B cell (primary cell): Measurements from ENCODE around the gene INSYN2A. TPM values are rescaled to one million over a fixed set of nuclear protein-coding genes. Genes with fewer than 3 reads are reported as not detected.

Source experiments
- ATAC-seq: fragments of 200-7000 bp; cut with Tn5 transposase; one replicate; pipeline ENCODE4 v1.10.0; 2021; ENCODE audit warnings: low read depth, mild to moderate bottlenecking, moderate number of reproducible peaks, moderate library complexity
- CTCF ChIA-PET: fragments of 350-600 bp; sonication (Branson Sonifier 250); formaldehyde crosslinking; loops from one replicate; lab custom pipeline; 2021; ENCODE audit warnings: antibody characterized with exemption, inconsistent platforms; lab: Charles Lee
- POLR2A ChIA-PET: fragments of 350-600 bp; sonication (Branson Sonifier 250); formaldehyde crosslinking; loops from one replicate; lab custom pipeline; 2021; ENCODE audit warnings: antibody characterized with exemption; lab: Charles Lee
- DNase-seq: peaks from one replicate; pipeline ENCODE4 v3.0.0; 2013
- H2AFZ ChIP-seq: 2 replicates; pipeline ENCODE4 v1.6.1; 2012; ENCODE audit warnings: mild to moderate bottlenecking, low read depth, low read length; ENCODE audit not compliant: insufficient read depth, poor library complexity, severe bottlenecking
- H3K27ac ChIP-seq, 2 donors: 1 replicate in 1 of 2; 2 replicates in 1 of 2; pipeline ENCODE4 v1.5.1; 2012 to 2013; ENCODE audit warnings: low read length in 2 of 2, mild to moderate bottlenecking in 2 of 2, moderate library complexity in 1 of 2
- H3K27me3 ChIP-seq, 4 experiments: fragments of 200-600 bp in 1 of 4; sonication (generic) in 1 of 4; replicated peaks in 1 of 4; 1 replicate in 2 of 4; 2 replicates in 2 of 4; pipeline versions ENCODE4 v1.6.1 to v1.7.0; 2013 to 2016; ENCODE audit warnings: low read length in 3 of 4, mild to moderate bottlenecking in 2 of 4, mixed read lengths in 1 of 4, moderate library complexity in 1 of 4; ENCODE audit not compliant: insufficient read depth in 4 of 4, control insufficient read depth in 3 of 4; ENCODE audit errors: control extremely low read depth in 1 of 4
- H3K36me3 ChIP-seq, 2 experiments: replicated peaks in 1 of 2; 1 replicate in 1 of 2; 2 replicates in 1 of 2; pipeline versions ENCODE4 v1.6.1 to v1.7.1; 2013; ENCODE audit warnings: low read length in 1 of 2; ENCODE audit not compliant: insufficient read depth in 2 of 2, control insufficient read depth in 1 of 2; ENCODE audit errors: control extremely low read depth in 1 of 2, extremely low read depth in 1 of 2
- H3K4me1 ChIP-seq, 2 donors: fragments of 200-600 bp in 1 of 2; sonication (generic) in 1 of 2; 1 replicate in 1 of 2; 2 replicates in 1 of 2; pipeline versions ENCODE4 v1.5.1 to v1.6.1; 2013 to 2017; ENCODE audit warnings: low read length in 2 of 2; ENCODE audit not compliant: control insufficient read depth in 2 of 2, insufficient read depth in 2 of 2
- H3K4me2 ChIP-seq: replicated peaks from 2 replicates; pipeline ENCODE3; 2012; ENCODE audit warnings: mild to moderate bottlenecking, low read depth, low read length; ENCODE audit not compliant: poor library complexity, severe bottlenecking
- H3K4me3 ChIP-seq, 5 experiments: fragments of 200-600 bp in 1 of 5; sonication (generic) in 1 of 5; 1 replicate in 3 of 5; 2 replicates in 2 of 5; pipeline versions ENCODE4 v1.5.1 to v1.7.0; 2011 to 2016; ENCODE audit warnings: low read length in 4 of 5, mild to moderate bottlenecking in 4 of 5, low read depth in 2 of 5, control low read depth in 1 of 5, moderate library complexity in 1 of 5; ENCODE audit not compliant: insufficient read depth in 1 of 5; ENCODE audit errors: control extremely low read depth in 1 of 5, extremely low read depth in 1 of 5
- H3K79me2 ChIP-seq: fragments of 200-600 bp; sonication (generic); one replicate; pipeline ENCODE4 v1.6.0; 2016; ENCODE audit warnings: low read length; ENCODE audit not compliant: control insufficient read depth, insufficient read depth
- H3K9ac ChIP-seq: fragments of 200-600 bp; sonication (generic); 2 replicates; pipeline ENCODE4 v1.6.1; 2017; ENCODE audit warnings: mild to moderate bottlenecking, low read length, moderate library complexity
- H3K9me3 ChIP-seq, 3 donors: one replicate each; pipeline versions ENCODE4 v1.6.1 to v1.7.1; 2013; ENCODE audit warnings: low read length in 2 of 3; ENCODE audit not compliant: control insufficient read depth in 2 of 3, insufficient read depth in 1 of 3; ENCODE audit errors: control extremely low read depth in 1 of 3
- H4K20me1 ChIP-seq: 2 replicates; pipeline ENCODE4 v1.6.0; 2012; ENCODE audit warnings: mild to moderate bottlenecking, low read length; ENCODE audit not compliant: insufficient read depth, control insufficient read depth, poor library complexity, severe bottlenecking
- H3K27ac Mint-ChIP-seq: one replicate; pipeline ENCODE4 v1.8.0; 2021; ENCODE audit warnings: mixed read lengths
- H3K27me3 Mint-ChIP-seq: one replicate; pipeline ENCODE4 v1.8.0; 2021; ENCODE audit warnings: mixed read lengths
- H3K4me1 Mint-ChIP-seq: one replicate; pipeline ENCODE4 v1.8.0; 2021; ENCODE audit warnings: mixed read lengths
- H3K4me3 Mint-ChIP-seq: one replicate; pipeline ENCODE4 v1.8.0; 2021; ENCODE audit warnings: mixed read lengths
- H3K9me3 Mint-ChIP-seq: one replicate; pipeline ENCODE4 v1.8.0; 2022; ENCODE audit warnings: mixed read lengths; ENCODE audit not compliant: insufficient read depth
- EZH2 ChIP-seq: IDR thresholded peaks from 2 replicates; pipeline ENCODE4 v1.6.1; 2012; ENCODE audit warnings: borderline replicate concordance, low read depth, mild to moderate bottlenecking, moderate library complexity, low read length; ENCODE audit not compliant: insufficient read depth, poor library complexity, severe bottlenecking
- WGBS: methylation state at CpG from one replicate; pipeline ENCODE4 v1.1.5; 2013; ENCODE audit warnings: missing lambda C conversion rate; ENCODE audit not compliant: insufficient coverage; 5-methylcytosine and 5-hydroxymethylcytosine counted together
- intact Hi-C: fragments of 100-400 bp; cut with micrococcal nuclease; formaldehyde crosslinking; loops from one replicate; pipeline ENCODE4 v1.10.0; 2022
- polyA plus RNA-seq: library from polyadenylated mRNA; depleted of rRNA; stranded (reverse); fragments of >200 nt; gene quantifications from 2 replicates; pipeline ENCODE4 v1.2.3, GENCODE V29; 2012
- total RNA-seq, 2 donors: library from RNA; stranded (reverse); fragments of 120-200 nt in 1 of 2; gene quantifications; 1 replicate in 1 of 2; 2 replicates in 1 of 2; pipeline versions ENCODE4 v1.2.3 to v1.2.4, GENCODE V29; 2013 to 2022
- TF ChIP-seq, protein P1 (sequence below): fragments of 200-600 bp; IDR thresholded peaks from one replicate; pipeline ENCODE4 v1.8.0; 2022; ENCODE audit warnings: antibody characterized with exemption, mild to moderate bottlenecking

Gene INSYN2A
- total and polyA plus RNA-seq, 2 donors (not counting 1 experiment from before 2014, with no cell fraction given), result not detected

DNA sequence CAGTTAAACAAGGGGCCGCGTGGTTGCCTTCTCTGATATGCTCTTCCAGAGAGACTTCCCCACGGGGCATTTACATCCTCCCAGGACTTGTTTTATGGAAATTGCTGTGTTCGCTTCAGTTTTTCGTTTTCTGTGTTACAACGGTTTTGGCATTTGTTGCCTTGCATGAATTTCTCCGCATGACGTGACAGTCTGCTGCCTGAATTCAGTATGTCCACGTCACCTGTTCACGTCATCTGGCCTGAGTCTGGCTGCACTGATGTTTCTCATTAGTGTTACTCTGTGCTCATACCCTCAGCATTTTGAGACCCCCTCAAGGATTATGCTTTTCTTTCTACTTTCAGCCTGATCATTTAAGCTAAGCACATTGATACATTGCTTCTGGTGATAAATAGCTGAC, 49.1 kb upstream of the INSYN2A start:
- intact Hi-C loops, result no loop called here

DNA sequence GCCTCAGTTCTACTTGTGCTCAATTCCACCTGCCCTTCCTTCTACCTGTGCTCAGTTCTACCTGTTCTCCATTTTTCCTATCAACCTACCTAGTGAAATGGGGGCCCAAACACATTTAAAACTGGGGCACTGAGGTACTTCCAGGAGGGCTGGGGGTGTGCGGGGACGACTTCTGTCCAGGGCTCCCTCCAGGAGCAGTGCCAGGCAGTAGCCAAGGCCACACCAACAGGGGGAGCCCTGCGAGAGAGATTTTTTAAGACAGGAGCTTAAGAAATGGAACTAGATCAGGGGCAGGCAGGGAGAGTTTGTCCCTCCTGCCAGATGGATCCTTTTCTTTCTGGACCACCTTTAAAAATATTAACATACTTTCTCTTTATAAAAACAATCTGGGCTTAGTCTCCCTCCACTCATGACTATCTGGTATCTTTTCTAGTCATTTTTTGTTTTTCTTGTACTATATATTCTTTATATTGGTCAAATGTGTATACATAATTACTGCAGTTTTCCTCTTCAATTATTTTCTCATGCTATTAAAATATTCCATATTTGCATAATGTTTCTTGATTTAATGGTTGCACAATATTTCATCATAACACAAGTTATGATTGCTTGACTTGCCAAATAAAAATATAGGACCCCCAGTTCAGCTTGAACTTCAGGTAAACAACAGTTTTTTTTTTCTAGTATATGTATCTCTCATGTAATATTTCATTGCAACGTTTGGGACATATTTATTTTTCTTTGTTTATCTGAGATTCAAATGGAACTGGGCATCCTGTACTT, 47.3 kb upstream of the INSYN2A start:
- Histone ChIP-seq H3K9me3 (no peaks in the 10 kb centered on the region), H2AFZ (no peak overlapping the region), H3K27ac (no peak overlapping the region), H4K20me1 (no peaks in the 10 kb centered on the region), H3K36me3 (no peaks in the 10 kb centered on the region), H3K4me1 (no peaks in the 10 kb centered on the region), H3K9ac (no peak overlapping the region), H3K4me3 (no peak overlapping the region), H3K79me2 (no peaks in the 10 kb centered on the region), H3K27me3 (no peaks in the 10 kb centered on the region), H3K4me2 (no peak overlapping the region)
- Mint-ChIP-seq H3K9me3 (no peaks in the 10 kb centered on the region), H3K4me3 (no peak overlapping the region), H3K27ac (no peak overlapping the region), H3K27me3 (no peaks in the 10 kb centered on the region), H3K4me1 (no peaks in the 10 kb centered on the region)
- intact Hi-C loops, result no loop called here
- DNase-seq, result no peak
- POLR2A ChIA-PET, result no interaction called here
- WGBS, result no CpG with 5 or more reads among the region's 4 CpGs
- ATAC-seq, result no peak
- CTCF ChIA-PET, result interaction anchor here (0.9 kb wide), 1 partner anchor 610 kb away, joined by 4 read pairs; no protein-coding TSS in a partner anchor
- TF ChIP-seq, protein P1, sequence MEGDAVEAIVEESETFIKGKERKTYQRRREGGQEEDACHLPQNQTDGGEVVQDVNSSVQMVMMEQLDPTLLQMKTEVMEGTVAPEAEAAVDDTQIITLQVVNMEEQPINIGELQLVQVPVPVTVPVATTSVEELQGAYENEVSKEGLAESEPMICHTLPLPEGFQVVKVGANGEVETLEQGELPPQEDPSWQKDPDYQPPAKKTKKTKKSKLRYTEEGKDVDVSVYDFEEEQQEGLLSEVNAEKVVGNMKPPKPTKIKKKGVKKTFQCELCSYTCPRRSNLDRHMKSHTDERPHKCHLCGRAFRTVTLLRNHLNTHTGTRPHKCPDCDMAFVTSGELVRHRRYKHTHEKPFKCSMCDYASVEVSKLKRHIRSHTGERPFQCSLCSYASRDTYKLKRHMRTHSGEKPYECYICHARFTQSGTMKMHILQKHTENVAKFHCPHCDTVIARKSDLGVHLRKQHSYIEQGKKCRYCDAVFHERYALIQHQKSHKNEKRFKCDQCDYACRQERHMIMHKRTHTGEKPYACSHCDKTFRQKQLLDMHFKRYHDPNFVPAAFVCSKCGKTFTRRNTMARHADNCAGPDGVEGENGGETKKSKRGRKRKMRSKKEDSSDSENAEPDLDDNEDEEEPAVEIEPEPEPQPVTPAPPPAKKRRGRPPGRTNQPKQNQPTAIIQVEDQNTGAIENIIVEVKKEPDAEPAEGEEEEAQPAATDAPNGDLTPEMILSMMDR, result no peak
- TF ChIP-seq EZH2, result no peak

More for the DNA sequence above, 49.1 kb upstream of the INSYN2A start:
- H3K79me2 ChIP-seq, result no peaks in the 10 kb centered on the region
- H3K36me3 ChIP-seq, result no peaks in the 10 kb centered on the region
- H4K20me1 ChIP-seq, result no peaks in the 10 kb centered on the region
- no peaks in the 10 kb centered on the region for H3K27me3 Mint-ChIP-seq
- DNase-seq (no peak), ATAC-seq (no peak)
- no peaks in the 10 kb centered on the region for H3K4me1 ChIP-seq
- WGBS, result 83% methylated on average over 10 of the region's 10 CpGs
- H3K27ac Mint-ChIP-seq, result no peak overlapping the region
- ChIA-PET POLR2A (no interaction called here), CTCF (no interaction called here)
- H2AFZ ChIP-seq, result no peak overlapping the region
- no peaks in the 10 kb centered on the region for H3K9me3 ChIP-seq
- H3K9me3 Mint-ChIP-seq, result no peaks in the 10 kb centered on the region
- no peak overlapping the region for H3K4me3 Mint-ChIP-seq
- H3K27me3 ChIP-seq, result no peaks in the 10 kb centered on the region
- no peak overlapping the region for H3K4me3 ChIP-seq
- H3K27ac ChIP-seq, result no peak overlapping the region
- no peak overlapping the region for H3K4me2 ChIP-seq
- TF ChIP-seq, protein P1, result no peak
- TF ChIP-seq EZH2, result no peak
- no peaks in the 10 kb centered on the region for H3K4me1 Mint-ChIP-seq
- H3K9ac ChIP-seq, result no peak overlapping the region
